HepG2 (cell line): ENCODE measurements around the gene SPG7. TPM values are rescaled to one million over a fixed set of nuclear protein-coding genes. Genes with fewer than 3 reads are reported as not detected.

ENCODE experiments used
- ATAC-seq: fragments of 200-7000 bp; cut with Tn5 transposase; 3 replicates; pipeline ENCODE4 v1.9.1; 2020; ENCODE audit warnings: mild to moderate bottlenecking, moderate library complexity
- BruUV-seq: library from RNA; stranded (reverse); fragments of 400-500 nt; replicated peaks from 2 replicates; lab custom pipeline; 2021; lab: Mats Ljungman, UMichigan
- CTCF ChIA-PET: fragments of 300-600 bp; formaldehyde crosslinking; extraction: SDS; loops from one replicate; lab custom pipeline; 2021; ENCODE audit warnings: low total read pairs, inconsistent platforms, low intra/inter-chr PET ratio; lab: Yijun Ruan, JAX
- POLR2A ChIA-PET: fragments of 350-600 bp; sonication (Branson Sonifier 250); formaldehyde crosslinking; loops from one replicate; lab custom pipeline; 2020; ENCODE audit warnings: antibody characterized with exemption, inconsistent platforms; lab: Yijun Ruan, JAX
- DNase-seq: peaks from one replicate; pipeline ENCODE4 v3.0.0-alpha.2; 2015; ENCODE audit warnings: low spot score
- FAIRE-seq: peaks from 3 replicates; lab custom pipeline; 2011; peaks lifted over from hg19 to GRCh38; lab: Jason Lieb, UNC
- H2AFZ ChIP-seq: one replicate; pipeline ENCODE4 v1.6.1; 2011; ENCODE audit warnings: low read length, inconsistent platforms
- H3K27ac ChIP-seq: fragments of 300-600 bp; 3 replicates; pipeline ENCODE4 v1.8.0; 2011; ENCODE audit warnings: mixed run types, mild to moderate bottlenecking, mixed read lengths, low read length, inconsistent platforms; ENCODE audit not compliant: insufficient read depth; ENCODE audit errors: extremely low read length
- H3K27me3 ChIP-seq, 2 experiments: fragments of 200-600 bp in 1 of 2; 2 replicates in 1 of 2; 3 replicates in 1 of 2; pipeline versions ENCODE4 v1.6.0 to v1.8.0; 2011; ENCODE audit warnings: low read length in 2 of 2, mild to moderate bottlenecking in 2 of 2, moderate library complexity in 2 of 2, inconsistent platforms in 1 of 2; ENCODE audit not compliant: insufficient read depth in 2 of 2, control insufficient read depth in 1 of 2
- H3K36me3 ChIP-seq, 2 experiments: fragments of 200-600 bp in 1 of 2; replicated peaks in 1 of 2; 2 replicates in 1 of 2; 3 replicates in 1 of 2; pipeline versions ENCODE4 v1.5.1 to v1.8.0; 2011; ENCODE audit warnings: low read length in 2 of 2, inconsistent platforms in 1 of 2; ENCODE audit not compliant: insufficient read depth in 2 of 2, control insufficient read depth in 1 of 2
- H3K4me1 ChIP-seq: 2 replicates; pipeline ENCODE4 v1.5.1; 2012; ENCODE audit warnings: low read length, inconsistent platforms; ENCODE audit not compliant: insufficient read depth
- H3K4me2 ChIP-seq: 2 replicates; pipeline ENCODE4 v1.6.0; 2011; ENCODE audit warnings: low read depth, low read length, inconsistent platforms
- H3K4me3 ChIP-seq, 3 experiments: fragments of 200-600 bp in 1 of 3; sonication (generic), shearing (Covaris generic) in 1 of 3; replicated peaks in 1 of 3; 2 replicates each; pipeline ENCODE4 v1.5.1; 2011 to 2016; ENCODE audit warnings: low read length in 3 of 3, inconsistent platforms in 2 of 3, low read depth in 2 of 3, mild to moderate bottlenecking in 2 of 3, control low read depth in 1 of 3, mixed read lengths in 1 of 3; ENCODE audit not compliant: insufficient read depth in 1 of 3
- H3K79me2 ChIP-seq: one replicate; pipeline ENCODE4 v1.6.1; 2011; ENCODE audit warnings: low read length, inconsistent platforms; ENCODE audit not compliant: insufficient read depth
- H3K9ac ChIP-seq: 2 replicates; pipeline ENCODE4 v1.6.0; 2011; ENCODE audit warnings: mild to moderate bottlenecking, low read depth, low read length, inconsistent platforms; ENCODE audit not compliant: insufficient read depth
- H3K9me3 ChIP-seq: 2 replicates; pipeline ENCODE4 v1.5.1; 2012; ENCODE audit warnings: mild to moderate bottlenecking, low read length
- H4K20me1 ChIP-seq: 2 replicates; pipeline ENCODE4 v1.6.0; 2011; ENCODE audit warnings: inconsistent platforms, mild to moderate bottlenecking, low read length, moderate library complexity; ENCODE audit not compliant: insufficient read depth
- CREB1 ChIP-seq, 2 experiments: fragments of 450-650 bp in 1 of 2; IDR thresholded peaks; 2 replicates each; pipeline ENCODE4 v1.6.1; 2016 to 2017; ENCODE audit warnings: control low read depth in 1 of 2, mild to moderate bottlenecking in 1 of 2, missing compliant biosample characterization in 1 of 2, missing genetic modification characterization in 1 of 2
- DNMT1 ChIP-seq: sonication (generic); formaldehyde crosslinking; IDR thresholded peaks from 2 replicates; pipeline ENCODE4 v1.5.1; 2020; ENCODE audit warnings: mild to moderate bottlenecking, missing genetic modification reagents
- ERF ChIP-seq: IDR thresholded peaks from 2 replicates; pipeline ENCODE4 v1.6.1; 2018; ENCODE audit warnings: missing biosample characterization, missing genetic modification reagents
- JUN ChIP-seq: sonication (generic); formaldehyde crosslinking; IDR thresholded peaks from 2 replicates; pipeline ENCODE4 v1.4.0; 2020; ENCODE audit warnings: mild to moderate bottlenecking, missing genetic modification reagents
- MAZ ChIP-seq, 2 experiments: sonication (generic) in 1 of 2; formaldehyde crosslinking in 1 of 2; IDR thresholded peaks; 2 replicates each; pipeline versions ENCODE4 v1.5.0 to v1.6.1; 2012 to 2020; ENCODE audit warnings: low read depth in 2 of 2, mild to moderate bottlenecking in 2 of 2, borderline replicate concordance in 1 of 2, improper control_type of control experiment in 1 of 2, low read length in 1 of 2, missing genetic modification reagents in 1 of 2, moderate library complexity in 1 of 2
- MEIS2 ChIP-seq: sonication (generic); formaldehyde crosslinking; IDR thresholded peaks from 2 replicates; pipeline ENCODE4 v1.9.0; 2021; ENCODE audit warnings: mild to moderate bottlenecking, missing genetic modification reagents
- RARA ChIP-seq: IDR thresholded peaks from 2 replicates; pipeline ENCODE4 v1.6.1; 2016; ENCODE audit warnings: missing genetic modification reagents, missing compliant biosample characterization
- TOPORS ChIP-seq: sonication (generic); formaldehyde crosslinking; IDR thresholded peaks from 2 replicates; pipeline ENCODE4 v1.8.0; 2023; ENCODE audit warnings: mild to moderate bottlenecking, missing genetic modification reagents
- ZNF280B ChIP-seq: sonication (generic); formaldehyde crosslinking; IDR thresholded peaks from 2 replicates; pipeline ENCODE4 v1.5.0; 2020; ENCODE audit warnings: missing genetic modification reagents, mild to moderate bottlenecking, borderline replicate concordance
- ZNF292 ChIP-seq: sonication (generic); formaldehyde crosslinking; IDR thresholded peaks from 2 replicates; pipeline ENCODE4 v1.8.1; 2022; ENCODE audit warnings: mild to moderate bottlenecking, low read depth, missing genetic modification reagents, borderline replicate concordance
- ZNF441 ChIP-seq: sonication (generic); formaldehyde crosslinking; IDR thresholded peaks from 2 replicates; pipeline ENCODE4 v1.7.0; 2021; ENCODE audit warnings: missing genetic modification reagents, borderline replicate concordance
- ZNF556 ChIP-seq: sonication (generic); formaldehyde crosslinking; IDR thresholded peaks from 2 replicates; pipeline ENCODE4 v1.4.0; 2020; ENCODE audit warnings: mild to moderate bottlenecking, missing genetic modification reagents, borderline replicate concordance
- ZSCAN9 ChIP-seq: IDR thresholded peaks from 2 replicates; pipeline ENCODE4 v1.6.1; 2016; ENCODE audit warnings: borderline replicate concordance
- WGBS: methylation state at CpG from one replicate; pipeline ENCODE4 v1.1.6; 2017; ENCODE audit warnings: low lambda C conversion rate; 5-methylcytosine and 5-hydroxymethylcytosine counted together
- in situ Hi-C: cut with HindIII; loops from 2 replicates; pipeline ENCODE4 v1.10.0; 2017; ENCODE audit warnings: low pct_unique_long_range_greater_than_20kb; ENCODE audit not compliant: extremely low pct_ligation_motif_present
- intact Hi-C: fragments of 100-400 bp; cut with micrococcal nuclease; formaldehyde crosslinking; loops from one replicate; pipeline ENCODE4 v1.10.0; 2022; ENCODE audit not compliant: unreplicated experiment
- polyA plus RNA-seq, 8 experiments: library from polyadenylated mRNA; depleted of rRNA in 3 of 8; stranded (reverse) in 7 of 8; unstranded in 1 of 8; fragments of >200 nt; fragmentation: Illumina TruSeq in 4 of 8; extraction: Trizol in 4 of 8; gene quantifications; 2 replicates each; pipeline versions ENCODE4 v1.2.1 to v1.2.3, GENCODE V29; 2011 to 2016; ENCODE audit warnings: low read depth in 4 of 8, missing spikeins in 1 of 8, mixed read lengths in 1 of 8; ENCODE audit not compliant: insufficient read depth in 1 of 8
- total RNA-seq, 5 experiments: library from RNA; depleted of rRNA; stranded (reverse); fragments of >200 nt; fragmentation: Illumina TruSeq; extraction: Trizol; gene quantifications; 2 replicates each; pipeline ENCODE4 v1.2.3, GENCODE V29; 2016; ENCODE audit warnings: low read depth in 1 of 5
- TF ChIP-seq, protein P1 (sequence below): sonication (generic); formaldehyde crosslinking; IDR thresholded peaks from 2 replicates; pipeline ENCODE4 v1.4.0; 2020; ENCODE audit warnings: mild to moderate bottlenecking, missing genetic modification reagents, borderline replicate concordance

The SPG7 gene
- total and polyA plus RNA-seq, 2 of the 13 experiments (the other 11 are each of a cell fraction or from before 2014, with no cell fraction given) = 66.0 to 136 TPM

DNA sequence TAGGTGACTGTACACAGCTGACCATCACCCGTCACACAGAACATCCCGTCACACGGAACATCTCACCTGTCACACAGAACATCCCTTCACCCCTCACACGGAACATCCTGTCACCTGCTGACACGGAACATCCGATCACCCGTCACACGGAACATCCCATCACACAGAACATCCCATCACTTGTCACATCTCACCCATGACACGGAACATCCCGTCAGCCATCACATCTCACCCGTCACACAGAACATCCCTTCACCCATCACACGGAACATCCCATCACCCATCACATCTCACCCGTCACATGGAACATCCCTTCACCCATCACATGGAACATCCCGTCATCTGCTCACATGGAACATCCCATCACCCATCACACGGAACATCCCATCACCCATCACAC, 71.1 kb downstream of the SPG7 start:
- Histone ChIP-seq H4K20me1 (no peaks in the 10 kb centered on the region), H3K9ac (no peak overlapping the region), H3K27me3 (peaks cover 0 to 13% of the 10 kb centered on the region in 2 experiments; a peak in 3 of 5 replicates), H3K4me3 (no peak overlapping the region), H3K36me3 (no peaks in the 10 kb centered on the region), H3K4me1 (peaks cover 21% of the 10 kb centered on the region), H3K27ac (no peak overlapping the region), H2AFZ (no peak overlapping the region), H3K9me3 (no peaks in the 10 kb centered on the region), H3K79me2 (no peaks in the 10 kb centered on the region), H3K4me2 (no peak overlapping the region)
- no TSS peak for BruUV-seq
- POLR2A ChIA-PET = no interaction called here
- no peak for ATAC-seq
- CTCF ChIA-PET = no interaction called here
- TF ChIP-seq CREB1 (IDR thresholded peaks at IDR 0.05) = peak; percentile 57; the same call in 1 of the 2 replicates
- TF ChIP-seq CREB1 (CRISPR knock-in tag; IDR thresholded peaks at IDR 0.05) = no peak
- no peak for TF ChIP-seq MEIS2
- no peak for FAIRE-seq
- intact Hi-C loops (no loop called here), in situ Hi-C loops (no loop called here)
- WGBS = 79% methylated on average over 15 of the region's 15 CpGs
- no peak for DNase-seq

GRCh38 chr16:89581045-89581695, 73.0 kb downstream of the SPG7 start:
- POLR2A ChIA-PET = interaction anchor here (1.0 to 2.2 kb wide), 4 partner anchors 9 to 19 kb away, joined by 5 to 10 read pairs (median 6); no protein-coding TSS in a partner anchor
- TF ChIP-seq JUN (CRISPR knock-in tag) (0 out of 2 replicates have a peak, but pooled peaks have one; percentile 57), ERF (CRISPR knock-in tag) (no peak), ZNF556 (CRISPR knock-in tag) (no peak), TOPORS (CRISPR knock-in tag) (no peak), RARA (CRISPR knock-in tag) (peak; percentile 33; the same call in 1 of the 2 replicates), DNMT1 (CRISPR knock-in tag) (0 out of 2 replicates have a peak, but pooled peaks have one; percentile 18), MAZ (IDR thresholded peaks at IDR 0.05; ENCODE audit: borderline replicate concordance, low read depth, low read length) (no peak), MAZ (CRISPR knock-in tag; IDR thresholded peaks at IDR 0.05; ENCODE audit: low read depth) (0 out of 2 replicates have a peak, but pooled peaks have one; percentile 40), ZNF292 (CRISPR knock-in tag) (no peak), ZNF441 (CRISPR knock-in tag) (no peak), ZSCAN9 (no peak), ZNF280B (0 out of 2 replicates have a peak, but pooled peaks have one; percentile 5)
- TF ChIP-seq, protein P1, sequence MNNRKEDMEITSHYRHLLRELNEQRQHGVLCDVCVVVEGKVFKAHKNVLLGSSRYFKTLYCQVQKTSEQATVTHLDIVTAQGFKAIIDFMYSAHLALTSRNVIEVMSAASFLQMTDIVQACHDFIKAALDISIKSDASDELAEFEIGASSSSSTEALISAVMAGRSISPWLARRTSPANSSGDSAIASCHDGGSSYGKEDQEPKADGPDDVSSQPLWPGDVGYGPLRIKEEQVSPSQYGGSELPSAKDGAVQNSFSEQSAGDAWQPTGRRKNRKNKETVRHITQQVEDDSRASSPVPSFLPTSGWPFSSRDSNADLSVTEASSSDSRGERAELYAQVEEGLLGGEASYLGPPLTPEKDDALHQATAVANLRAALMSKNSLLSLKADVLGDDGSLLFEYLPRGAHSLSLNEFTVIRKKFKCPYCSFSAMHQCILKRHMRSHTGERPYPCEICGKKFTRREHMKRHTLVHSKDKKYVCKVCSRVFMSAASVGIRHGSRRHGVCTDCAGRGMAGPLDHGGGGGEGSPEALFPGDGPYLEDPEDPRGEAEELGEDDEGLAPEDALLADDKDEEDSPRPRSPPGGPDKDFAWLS (CRISPR knock-in tag) = no peak

More at GRCh38 chr16:89581045-89581695, 73.0 kb downstream of the SPG7 start:
- 54% methylated on average over 33 of the region's 33 CpGs for WGBS
- no peak overlapping the region for H2AFZ ChIP-seq
- peaks cover 32% of the 10 kb centered on the region for H3K4me1 ChIP-seq
- H3K36me3 ChIP-seq = no peaks in the 10 kb centered on the region
- no peak overlapping the region for H3K4me2 ChIP-seq
- H3K79me2 ChIP-seq = no peaks in the 10 kb centered on the region
- no peaks in the 10 kb centered on the region for H4K20me1 ChIP-seq
- no peaks in the 10 kb centered on the region for H3K9me3 ChIP-seq
- in situ Hi-C loops = no loop called here
- CTCF ChIA-PET = no interaction called here
- no peak overlapping the region for H3K9ac ChIP-seq
- no peak for FAIRE-seq
- BruUV-seq = no TSS peak
- peak; percentile 50 for DNase-seq
- H3K27ac ChIP-seq = no peak overlapping the region
- no peak for ATAC-seq
- intact Hi-C loops = no loop called here
- peaks cover 0 to 25% of the 10 kb centered on the region in 2 experiments; a peak in 3 of 5 replicates for H3K27me3 ChIP-seq
- H3K4me3 ChIP-seq = no peak overlapping the region
